K562 (cell line): ENCODE data around the gene NKG7. TPM values are rescaled to one million over a fixed set of nuclear protein-coding genes. Genes with fewer than 3 reads are reported as not detected.

Experiments
- ARID3B ChIP-seq: fragments of 250-450 bp; sonication (Bioruptor Pico); IDR thresholded peaks from 2 replicates; pipeline ENCODE4 v1.4.0; 2020; ENCODE audit warnings: borderline replicate concordance
- CHD7 ChIP-seq: fragments of 200-600 bp; sonication (generic); IDR thresholded peaks from one replicate; pipeline ENCODE4 v1.6.1; 2012; ENCODE audit warnings: mild to moderate bottlenecking, low read depth, low read length, inconsistent platforms
- CREM ChIP-seq: IDR thresholded peaks from 2 replicates; pipeline ENCODE4 v1.6.1; 2014; ENCODE audit warnings: antibody characterized with exemption, low read depth
- ELF2 ChIP-seq: fragments of 250-450 bp; sonication (Bioruptor Pico); IDR thresholded peaks from 2 replicates; pipeline ENCODE4 v1.5.0; 2021; ENCODE audit warnings: mild to moderate bottlenecking
- HDAC8 ChIP-seq: fragments of 450-650 bp; IDR thresholded peaks from 2 replicates; pipeline ENCODE4 v1.6.1; 2016; ENCODE audit warnings: mild to moderate bottlenecking, missing genetic modification characterization, moderate library complexity, missing compliant biosample characterization
- HNRNPLL ChIP-seq: fragments of 200-400 bp; formaldehyde crosslinking; IDR thresholded peaks from 2 replicates; pipeline ENCODE4 v1.6.1; 2017; ENCODE audit warnings: low read length, low read depth, mild to moderate bottlenecking; ENCODE audit not compliant: poor library complexity, severe bottlenecking
- NFE2 ChIP-seq: IDR thresholded peaks from 2 replicates; pipeline ENCODE4 v1.6.1; 2014; ENCODE audit warnings: antibody characterized with exemption, low read depth
- RBFOX2 ChIP-seq: fragments of 200-400 bp; formaldehyde crosslinking; IDR thresholded peaks from 2 replicates; pipeline ENCODE4 v1.6.1; 2017; ENCODE audit warnings: low read depth, mild to moderate bottlenecking, low read length, moderate library complexity
- TAF1 ChIP-seq: IDR thresholded peaks from 2 replicates; pipeline ENCODE4 v1.6.1; 2011; ENCODE audit warnings: mild to moderate bottlenecking, low read length, moderate library complexity; ENCODE audit not compliant: insufficient read depth, control insufficient read depth, severe bottlenecking; ENCODE audit errors: extremely low read depth
- TAF7 ChIP-seq: fragments of 450-650 bp; IDR thresholded peaks from 2 replicates; pipeline ENCODE4 v1.6.1; 2016; ENCODE audit warnings: missing genetic modification characterization, missing compliant biosample characterization
- TFE3 ChIP-seq: fragments of 450-650 bp; formaldehyde crosslinking; IDR thresholded peaks from 2 replicates; pipeline ENCODE4 v1.4.0; 2020; ENCODE audit warnings: mild to moderate bottlenecking, mixed read lengths
- ZNF143 ChIP-seq: sonication (generic); formaldehyde crosslinking; IDR thresholded peaks from 2 replicates; pipeline ENCODE4 v1.9.0; 2022; ENCODE audit warnings: mild to moderate bottlenecking, missing genetic modification reagents
- polyA plus RNA-seq, 8 experiments: library from polyadenylated mRNA; depleted of rRNA in 4 of 8; stranded (reverse) in 5 of 8; unstranded in 3 of 8; fragments of >200 nt; fragmentation: Nextera tagmentation in 2 of 8; fragmentation: Illumina TruSeq in 1 of 8; extraction: Ambion mirVana in 2 of 8; extraction: Trizol in 1 of 8; gene quantifications; 2 replicates each; pipeline versions ENCODE4 v1.2.1 to v1.2.3, GENCODE V29; 2011 to 2014; ENCODE audit warnings: inconsistent platforms in 1 of 8, missing spikeins in 1 of 8
- total RNA-seq, 7 experiments: library from RNA; depleted of rRNA in 6 of 7; stranded (reverse); fragments of >200 nt in 6 of 7; fragmentation: Illumina TruSeq in 2 of 7; extraction: Trizol in 2 of 7; gene quantifications; 2 replicates each; pipeline versions ENCODE4 v1.2.1 to v1.2.3, GENCODE V29; 2011 to 2021; ENCODE audit warnings: low replicate concordance in 1 of 7

Gene NKG7
- total and polyA plus RNA-seq, 9 of the 15 experiments (the other 6 are each of a cell fraction or from before 2014, with no cell fraction given), result 0.30 to 0.70 (median 0.51) TPM; not detected in 2

GRCh38 chr19:51327066-51328001 is 45.1 kb downstream of the NKG7 start (continued):
- TF ChIP-seq TAF7 (tag) (no peak), CREM (peak; percentile 82), TFE3 (CRISPR knock-in tag) (no peak), ELF2 (CRISPR knock-in tag) (no peak), ARID3B (CRISPR knock-in tag) (no peak), ZNF143 (CRISPR knock-in tag) (no peak), CHD7 (no peak), NFE2 (no peak), TAF1 (peak; percentile 71), HDAC8 (tag) (no peak), RBFOX2 (peak; percentile 88), HNRNPLL (peak; percentile 46)
